Peyer's patch (tissue), 4 donors: Measurements from ENCODE around the gene TUBG2. TPM values are rescaled to one million over a fixed set of nuclear protein-coding genes. Genes with fewer than 3 reads are reported as not detected.

Experiments
- DNase-seq, 3 donors: peaks; one replicate each; pipeline ENCODE4 v3.0.0-alpha.2; 2017 to 2019
- H3K27ac ChIP-seq, 4 donors: fragments of 200-600 bp; sonication (generic); one replicate each; pipeline ENCODE4 v1.5.1; 2016 to 2019
- H3K27me3 ChIP-seq, 2 donors: fragments of 200-600 bp; sonication (generic); one replicate each; pipeline ENCODE4 v1.5.1; 2019
- H3K36me3 ChIP-seq, 3 donors: fragments of 200-600 bp; sonication (generic); one replicate each; pipeline ENCODE4 v1.5.1; 2016 to 2019
- H3K4me1 ChIP-seq, 4 donors: fragments of 200-600 bp; sonication (generic); one replicate each; pipeline ENCODE4 v1.5.1; 2016 to 2019
- H3K4me3 ChIP-seq, 4 donors: fragments of 200-600 bp; sonication (generic); 1 replicate in 3 of 4; 2 replicates in 1 of 4; pipeline ENCODE4 v1.5.1; 2016 to 2019; ENCODE audit warnings: mild to moderate bottlenecking in 1 of 4
- H3K9me3 ChIP-seq, 4 donors: fragments of 200-600 bp; sonication (generic); one replicate each; pipeline ENCODE4 v1.5.1; 2016 to 2019; ENCODE audit warnings: mild to moderate bottlenecking in 1 of 4
- POLR2A ChIP-seq, 2 donors: fragments of 450-650 bp; IDR thresholded peaks; one replicate each; pipeline ENCODE4 v1.5.1; 2017; ENCODE audit warnings: antibody characterized with exemption in 2 of 2, mild to moderate bottlenecking in 2 of 2, moderate library complexity in 2 of 2
- total RNA-seq, 4 donors: library from RNA; depleted of rRNA; stranded (reverse); fragments of >200 nt; gene quantifications; one replicate each; pipeline ENCODE4 v1.1.0, GENCODE V29; 2016
- TF ChIP-seq, protein P1 (sequence below), 6 experiments: fragments of 450-650 bp in 4 of 6; fragments of 200-600 bp in 2 of 6; sonication (generic) in 1 of 6; IDR thresholded peaks; one replicate each; pipeline ENCODE4 v1.5.1; 2017 to 2019; ENCODE audit warnings: antibody characterized with exemption in 6 of 6, mild to moderate bottlenecking in 3 of 6, moderate library complexity in 1 of 6

TUBG2 gene
- total RNA-seq, 4 donors from 2014 or later: 5.6 to 79.2 (median 16.6) TPM

DNA sequence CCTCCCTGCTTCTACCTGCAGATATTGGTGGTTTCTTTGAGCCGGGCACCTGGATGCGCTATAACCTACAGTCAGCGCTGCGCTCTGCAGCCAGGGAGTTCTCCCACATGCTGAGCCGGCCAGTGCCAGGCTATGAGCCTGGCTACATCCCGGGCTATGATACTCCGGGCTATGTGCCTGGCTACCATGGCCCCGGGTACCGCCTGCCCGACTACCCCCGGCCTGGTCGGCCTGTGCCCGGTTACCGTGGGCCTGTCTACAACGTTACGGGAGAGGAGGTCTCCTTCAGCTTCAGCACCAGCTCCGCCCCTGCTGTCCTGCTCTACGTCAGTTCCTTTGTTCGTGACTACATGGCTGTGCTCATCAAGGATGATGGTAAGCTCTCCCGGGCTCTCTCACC is 36.4 kb downstream of the TUBG2 start:
- Histone ChIP-seq H3K27me3 (no peaks in the 10 kb centered on the region), H3K36me3 (peaks cover 0 to 12% (median 0%) of the 10 kb centered on the region in 3 donors), H3K4me1 (no peaks in the 10 kb centered on the region)

DNA sequence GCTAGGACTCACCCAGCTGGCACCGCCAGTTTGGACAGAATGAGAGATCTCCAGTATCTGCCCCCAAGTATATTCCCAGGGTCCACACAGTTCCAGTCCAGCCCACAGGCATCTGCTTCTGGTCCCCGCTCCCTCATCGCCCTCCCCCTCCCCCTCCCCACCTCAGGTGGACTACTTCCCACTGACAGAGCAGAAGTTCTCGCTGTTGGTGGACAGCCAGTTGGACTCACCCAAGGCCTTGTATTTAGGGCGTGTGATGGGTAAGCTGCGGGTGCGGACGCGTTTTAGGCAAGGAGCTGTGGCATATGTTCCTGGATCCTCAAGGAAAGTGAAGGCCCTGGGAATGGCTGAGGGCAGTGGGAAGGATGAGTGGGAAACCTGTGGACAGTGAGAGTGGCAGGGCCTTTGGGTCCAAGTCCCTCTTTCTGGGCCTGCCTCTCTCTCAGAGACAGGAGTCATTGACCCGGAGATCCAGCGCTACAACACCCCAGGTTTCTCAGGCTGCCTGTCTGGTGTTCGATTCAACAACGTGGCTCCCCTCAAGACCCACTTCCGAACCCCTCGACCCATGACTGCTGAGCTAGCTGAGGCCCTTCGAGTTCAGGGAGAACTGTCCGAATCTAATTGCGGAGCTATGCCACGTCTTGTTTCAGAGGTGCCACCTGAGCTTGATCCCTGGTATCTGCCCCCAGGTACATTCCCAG is 38.2 kb downstream of the TUBG2 start:
- DNase-seq: no peak
- Histone ChIP-seq H3K4me3 (no peak overlapping the region), H3K27ac (no peak overlapping the region), H3K9me3 (no peaks in the 10 kb centered on the region), H3K36me3 (peaks cover 0 to 30% (median 0%) of the 10 kb centered on the region in 3 donors), H3K4me1 (no peaks in the 10 kb centered on the region), H3K27me3 (no peaks in the 10 kb centered on the region)
- no peak for TF ChIP-seq POLR2A (IDR thresholded peaks at IDR 0.05)
- TF ChIP-seq, protein P1, sequence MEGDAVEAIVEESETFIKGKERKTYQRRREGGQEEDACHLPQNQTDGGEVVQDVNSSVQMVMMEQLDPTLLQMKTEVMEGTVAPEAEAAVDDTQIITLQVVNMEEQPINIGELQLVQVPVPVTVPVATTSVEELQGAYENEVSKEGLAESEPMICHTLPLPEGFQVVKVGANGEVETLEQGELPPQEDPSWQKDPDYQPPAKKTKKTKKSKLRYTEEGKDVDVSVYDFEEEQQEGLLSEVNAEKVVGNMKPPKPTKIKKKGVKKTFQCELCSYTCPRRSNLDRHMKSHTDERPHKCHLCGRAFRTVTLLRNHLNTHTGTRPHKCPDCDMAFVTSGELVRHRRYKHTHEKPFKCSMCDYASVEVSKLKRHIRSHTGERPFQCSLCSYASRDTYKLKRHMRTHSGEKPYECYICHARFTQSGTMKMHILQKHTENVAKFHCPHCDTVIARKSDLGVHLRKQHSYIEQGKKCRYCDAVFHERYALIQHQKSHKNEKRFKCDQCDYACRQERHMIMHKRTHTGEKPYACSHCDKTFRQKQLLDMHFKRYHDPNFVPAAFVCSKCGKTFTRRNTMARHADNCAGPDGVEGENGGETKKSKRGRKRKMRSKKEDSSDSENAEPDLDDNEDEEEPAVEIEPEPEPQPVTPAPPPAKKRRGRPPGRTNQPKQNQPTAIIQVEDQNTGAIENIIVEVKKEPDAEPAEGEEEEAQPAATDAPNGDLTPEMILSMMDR (IDR thresholded peaks at IDR 0.05): no peak

More for the DNA sequence above, 36.4 kb downstream of the TUBG2 start:
- H3K4me3 ChIP-seq: no peak overlapping the region
- TF ChIP-seq, protein P1 (IDR thresholded peaks at IDR 0.05): no peak
- no peak for TF ChIP-seq POLR2A (IDR thresholded peaks at IDR 0.05)
- no peak overlapping the region for H3K27ac ChIP-seq
- DNase-seq: no peak
- no peaks in the 10 kb centered on the region for H3K9me3 ChIP-seq

DNA sequence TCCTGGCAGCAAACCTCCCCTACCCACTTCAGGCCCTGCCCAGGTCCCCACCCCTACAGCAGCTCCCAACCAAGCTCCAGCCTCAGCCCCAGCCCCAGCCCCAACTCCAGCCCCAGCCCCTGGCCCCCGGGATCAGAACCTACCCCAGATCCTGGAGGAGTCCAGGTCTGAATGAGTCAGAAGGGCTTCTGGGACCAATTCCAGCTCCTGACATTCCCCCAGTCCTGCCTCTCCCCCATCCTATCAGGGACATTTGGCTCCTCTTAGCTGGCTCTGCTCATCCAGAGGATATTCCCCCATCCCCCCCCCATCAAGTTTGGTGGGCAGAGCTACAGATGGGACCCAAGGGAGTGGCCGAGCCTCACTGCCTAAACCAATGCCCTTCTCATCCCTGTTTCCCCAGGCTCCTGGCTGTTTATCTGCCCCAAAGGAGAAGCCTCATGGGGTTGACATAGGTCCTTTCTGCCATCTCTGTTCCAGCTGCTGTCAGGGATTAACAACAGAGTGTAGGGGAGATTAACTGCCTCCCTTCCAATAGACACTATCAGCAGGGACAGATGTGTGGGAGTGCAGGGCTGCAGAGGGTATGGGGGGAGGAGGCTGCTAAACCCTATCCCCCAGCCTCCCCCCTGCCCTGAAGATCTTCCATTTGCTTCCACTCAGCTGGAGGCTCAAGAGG is 39.8 kb downstream of the TUBG2 start:
- Histone ChIP-seq H3K27ac (no peak overlapping the region), H3K4me1 (peaks cover 0 to 4% (median 0%) of the 10 kb centered on the region in 4 donors), H3K36me3 (peaks cover 0 to 46% (median 0%) of the 10 kb centered on the region in 3 donors), H3K4me3 (no peak overlapping the region), H3K9me3 (no peaks in the 10 kb centered on the region), H3K27me3 (no peaks in the 10 kb centered on the region)
- no peak for TF ChIP-seq POLR2A (IDR thresholded peaks at IDR 0.05)
- TF ChIP-seq, protein P1 (IDR thresholded peaks at IDR 0.05): no peak
- no peak for DNase-seq

DNA sequence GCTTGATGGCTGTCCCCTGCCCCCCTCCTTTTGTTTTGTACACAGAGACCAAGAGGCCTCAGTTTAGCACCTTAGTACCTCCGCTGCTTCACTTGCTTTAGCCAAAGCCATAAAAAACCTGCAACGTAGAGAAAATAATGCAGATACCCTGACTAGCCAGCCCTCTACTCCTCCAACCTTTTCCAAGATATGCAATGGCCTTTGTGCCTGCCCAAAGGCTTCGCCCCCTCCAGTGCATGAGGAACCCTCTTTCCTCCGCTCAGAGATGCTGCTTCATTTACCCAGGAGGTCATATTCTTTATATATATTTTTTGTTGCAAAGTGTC is 40.3 kb downstream of the TUBG2 start:
- Histone ChIP-seq H3K36me3 (peaks cover 0 to 51% (median 0%) of the 10 kb centered on the region in 3 donors), H3K4me1 (peaks cover 0 to 4% (median 0%) of the 10 kb centered on the region in 4 donors), H3K27ac (no peak overlapping the region), H3K9me3 (no peaks in the 10 kb centered on the region), H3K4me3 (no peak overlapping the region), H3K27me3 (no peaks in the 10 kb centered on the region)
- TF ChIP-seq, protein P1 (IDR thresholded peaks at IDR 0.05): no peak
- TF ChIP-seq POLR2A (IDR thresholded peaks at IDR 0.05): no peak
- DNase-seq: no peak

DNA sequence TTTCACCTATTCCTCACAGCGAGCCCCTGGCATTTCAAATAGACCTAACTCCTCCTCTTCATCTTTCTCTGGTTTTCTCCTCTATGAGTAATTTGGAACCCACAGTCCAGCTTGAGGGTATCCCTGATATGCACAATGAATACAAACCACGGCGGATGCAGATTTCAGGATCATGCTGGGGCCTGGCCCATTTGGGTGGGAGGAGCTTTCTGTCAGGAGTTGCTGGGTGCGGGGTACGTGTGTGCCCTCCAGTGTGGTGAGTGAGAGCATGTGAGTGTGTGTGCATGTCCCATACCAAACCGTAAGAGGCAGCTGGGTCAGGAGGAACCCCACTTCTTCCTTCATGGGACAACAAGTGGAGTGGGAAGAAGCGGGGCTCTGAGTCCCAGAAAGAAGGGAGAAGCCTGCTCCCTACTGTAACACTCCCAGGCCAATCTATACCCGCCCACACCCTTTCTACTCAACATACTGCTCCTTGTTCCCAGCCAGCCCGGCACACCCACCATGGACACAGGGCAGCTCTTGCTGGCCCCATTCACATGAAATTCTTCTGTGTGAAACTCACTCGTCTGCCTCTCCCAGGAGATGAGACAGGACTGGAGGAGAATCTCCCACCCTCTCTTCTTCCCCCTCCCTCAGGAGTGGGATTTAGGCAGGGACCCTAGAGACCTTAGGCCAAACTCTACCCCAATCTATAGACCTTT is 41.7 kb downstream of the TUBG2 start:
- Histone ChIP-seq H3K4me3 (no peak overlapping the region), H3K9me3 (no peaks in the 10 kb centered on the region), H3K27ac (no peak overlapping the region), H3K4me1 (peaks cover 0 to 4% (median 0%) of the 10 kb centered on the region in 4 donors), H3K36me3 (peaks cover 0 to 61% (median 0%) of the 10 kb centered on the region in 3 donors), H3K27me3 (no peaks in the 10 kb centered on the region)
- TF ChIP-seq, protein P1 (IDR thresholded peaks at IDR 0.05): no peak
- no peak for TF ChIP-seq POLR2A (IDR thresholded peaks at IDR 0.05)
- no peak for DNase-seq
